Karpas-422 (cell line): Measurements from ENCODE around the gene CCDC172. TPM values are rescaled to one million over a fixed set of nuclear protein-coding genes. Genes with fewer than 3 reads are reported as not detected.
A peak's percentile ranks its signal among the peaks of the same experiment; 100 is the strongest.

ENCODE experiments used
- DNase-seq: peaks from one replicate; pipeline ENCODE4 v3.0.0-alpha.2; 2015
- H2AFZ ChIP-seq: fragments of 200-600 bp; sonication (generic); 2 replicates; pipeline ENCODE4 v1.6.1; 2014; ENCODE audit warnings: antibody characterized with exemption, low read length, mixed read lengths
- H3K27ac ChIP-seq: fragments of 200-600 bp; sonication (generic); 2 replicates; pipeline ENCODE4 v1.5.1; 2014; ENCODE audit warnings: mild to moderate bottlenecking, low read length, moderate library complexity
- H3K27me3 ChIP-seq: fragments of 200-600 bp; sonication (generic); 2 replicates; pipeline ENCODE4 v1.6.1; 2014; ENCODE audit warnings: low read length, mixed read lengths
- H3K36me3 ChIP-seq: fragments of 200-600 bp; sonication (generic); 2 replicates; pipeline ENCODE4 v1.6.1; 2014; ENCODE audit warnings: low read length, mixed read lengths; ENCODE audit not compliant: insufficient read depth
- H3K4me1 ChIP-seq: fragments of 200-600 bp; sonication (generic); 2 replicates; pipeline ENCODE4 v1.6.1; 2014; ENCODE audit warnings: mild to moderate bottlenecking, low read length, mixed read lengths
- H3K4me2 ChIP-seq: fragments of 200-600 bp; sonication (generic); 2 replicates; pipeline ENCODE4 v1.6.1; 2014; ENCODE audit warnings: low read length, low read depth, mild to moderate bottlenecking; ENCODE audit not compliant: poor library complexity, severe bottlenecking
- H3K4me3 ChIP-seq: fragments of 200-600 bp; sonication (generic); 2 replicates; pipeline ENCODE4 v1.5.1; 2014; ENCODE audit warnings: mild to moderate bottlenecking, antibody characterized with exemption, low read length, mixed read lengths
- H3K79me2 ChIP-seq: fragments of 200-600 bp; sonication (generic); 2 replicates; pipeline ENCODE4 v1.6.1; 2014; ENCODE audit warnings: mild to moderate bottlenecking, low read length, mixed read lengths
- H3K9ac ChIP-seq: fragments of 200-600 bp; sonication (generic); 2 replicates; pipeline ENCODE4 v1.6.0; 2014; ENCODE audit warnings: low read length
- H3K9me2 ChIP-seq: fragments of 200-600 bp; sonication (generic), shearing (Covaris generic); replicated peaks from 2 replicates; pipeline ENCODE4 v1.6.0; 2014; ENCODE audit warnings: mild to moderate bottlenecking, low read length, moderate library complexity; ENCODE audit not compliant: insufficient read depth
- H3K9me3 ChIP-seq: fragments of 300-700, 200-600 bp; sonication (generic); 2 replicates; pipeline ENCODE4 v1.6.1; 2014; ENCODE audit warnings: low read length, mixed read lengths
- H4K20me1 ChIP-seq: fragments of 200-600 bp; sonication (generic); 2 replicates; pipeline ENCODE4 v1.6.1; 2014; ENCODE audit warnings: mild to moderate bottlenecking, antibody characterized with exemption, low read length, low read depth; ENCODE audit not compliant: insufficient read depth
- total RNA-seq: library from RNA; depleted of rRNA; stranded (reverse); fragments of >200 nt; shearing (Covaris generic); gene quantifications from 2 replicates; pipeline ENCODE4 v1.2.3, GENCODE V29; 2014; ENCODE audit warnings: low replicate concordance; rRNA removed

Gene CCDC172
- total RNA-seq = not detected in 2 replicates

DNA sequence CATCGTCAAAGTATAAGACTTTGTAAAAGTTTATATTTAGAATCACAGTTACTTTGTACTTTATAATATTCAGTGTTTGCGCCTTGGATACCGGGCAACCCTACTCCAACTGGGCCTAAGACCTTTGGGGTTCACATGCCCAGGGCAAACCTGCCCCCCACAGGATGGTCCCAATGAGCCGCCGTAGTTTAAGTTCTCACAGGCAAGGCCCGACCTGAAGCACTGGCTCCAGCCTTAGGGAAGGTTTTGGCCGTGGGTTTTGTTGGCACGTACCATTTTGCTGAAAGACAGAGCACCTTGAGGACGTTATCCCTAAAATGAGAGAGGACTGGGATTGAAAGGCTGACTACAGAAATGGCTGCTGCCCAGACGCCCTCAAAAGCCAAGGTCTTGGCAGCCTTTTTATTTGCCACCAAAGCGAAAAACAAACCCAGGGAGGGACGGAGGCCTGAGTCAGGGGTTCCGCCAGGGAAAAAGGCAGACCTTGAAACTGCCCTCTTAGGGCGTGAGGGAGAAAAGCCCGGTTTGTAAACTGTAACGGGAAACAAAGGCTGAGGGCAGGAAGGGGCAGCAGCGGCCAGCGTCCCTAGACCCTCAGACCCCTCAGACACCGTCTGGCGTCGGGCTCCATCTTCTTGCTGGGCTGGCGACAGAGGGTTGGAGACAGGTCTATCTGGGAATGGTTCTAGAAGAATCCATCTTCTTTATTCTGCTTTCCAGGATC lies at the start of gene CCDC172:
TSS of gene CCDC172 (plus strand) at position 222 of the 724 bp plus-strand sequence. CDS start 564 bp downstream, outside the sequence.
- Histone ChIP-seq H3K9me3 (no peaks in the 10 kb centered on the region), H3K4me3 (no peak within 1 kb of the TSS), H3K4me1 (no peaks in the 10 kb centered on the region), H3K27me3 (no peaks in the 10 kb centered on the region), H3K9me2 (no peaks in the 10 kb centered on the region), H3K27ac (no peak within 1 kb of the TSS), H3K36me3 (no peaks in the 10 kb centered on the region), H3K9ac (no peak within 1 kb of the TSS), H2AFZ (no peak within 1 kb of the TSS), H4K20me1 (no peaks in the 10 kb centered on the region), H3K79me2 (no peaks in the 10 kb centered on the region), H3K4me2 (no peak within 1 kb of the TSS)
- DNase-seq = no peak

- Histone ChIP-seq H3K27ac (no peak overlapping the region), H3K27me3 (no peaks in the 10 kb centered on the region), H3K4me1 (no peaks in the 10 kb centered on the region), H3K9me3 (no peaks in the 10 kb centered on the region; the same call in 1 of the 2 replicates), H4K20me1 (no peaks in the 10 kb centered on the region), H3K36me3 (no peaks in the 10 kb centered on the region), H2AFZ (no peak overlapping the region), H3K4me3 (no peak overlapping the region), H3K9me2 (no peaks in the 10 kb centered on the region), H3K4me2 (no peak overlapping the region), H3K9ac (no peak overlapping the region), H3K79me2 (no peaks in the 10 kb centered on the region)
- DNase-seq = no peak
Measured at GRCh38 chr10:116276981-116277380, 47.3 kb upstream of the CCDC172 start.

GRCh38 chr10:116278846-116279245 lies 45.4 kb upstream of the CCDC172 start:
- H3K36me3 ChIP-seq = no peaks in the 10 kb centered on the region
- no peaks in the 10 kb centered on the region for H3K79me2 ChIP-seq
- H2AFZ ChIP-seq = no peak overlapping the region
- H3K27ac ChIP-seq = no peak overlapping the region
- no peaks in the 10 kb centered on the region for H4K20me1 ChIP-seq
- no peaks in the 10 kb centered on the region for H3K4me1 ChIP-seq
- H3K4me3 ChIP-seq = no peak overlapping the region
- H3K9me3 ChIP-seq = no peaks in the 10 kb centered on the region
- no peak overlapping the region for H3K4me2 ChIP-seq
- no peaks in the 10 kb centered on the region for H3K9me2 ChIP-seq
- no peak overlapping the region for H3K9ac ChIP-seq
- no peaks in the 10 kb centered on the region for H3K27me3 ChIP-seq
- DNase-seq = no peak

- no peaks in the 10 kb centered on the region for H3K4me1 ChIP-seq
- H3K27me3 ChIP-seq = no peaks in the 10 kb centered on the region
- no peak overlapping the region for H3K9ac ChIP-seq
- no peak overlapping the region for H3K4me3 ChIP-seq
- H3K79me2 ChIP-seq = no peaks in the 10 kb centered on the region
- no peaks in the 10 kb centered on the region for H3K9me3 ChIP-seq
- no peaks in the 10 kb centered on the region for H3K36me3 ChIP-seq
- no peak for DNase-seq
- no peak overlapping the region for H2AFZ ChIP-seq
- no peaks in the 10 kb centered on the region for H3K9me2 ChIP-seq
- no peaks in the 10 kb centered on the region for H4K20me1 ChIP-seq
- no peak overlapping the region for H3K27ac ChIP-seq
- no peak overlapping the region for H3K4me2 ChIP-seq
Measured at GRCh38 chr10:116281775-116282174, 42.5 kb upstream of the CCDC172 start.

DNA sequence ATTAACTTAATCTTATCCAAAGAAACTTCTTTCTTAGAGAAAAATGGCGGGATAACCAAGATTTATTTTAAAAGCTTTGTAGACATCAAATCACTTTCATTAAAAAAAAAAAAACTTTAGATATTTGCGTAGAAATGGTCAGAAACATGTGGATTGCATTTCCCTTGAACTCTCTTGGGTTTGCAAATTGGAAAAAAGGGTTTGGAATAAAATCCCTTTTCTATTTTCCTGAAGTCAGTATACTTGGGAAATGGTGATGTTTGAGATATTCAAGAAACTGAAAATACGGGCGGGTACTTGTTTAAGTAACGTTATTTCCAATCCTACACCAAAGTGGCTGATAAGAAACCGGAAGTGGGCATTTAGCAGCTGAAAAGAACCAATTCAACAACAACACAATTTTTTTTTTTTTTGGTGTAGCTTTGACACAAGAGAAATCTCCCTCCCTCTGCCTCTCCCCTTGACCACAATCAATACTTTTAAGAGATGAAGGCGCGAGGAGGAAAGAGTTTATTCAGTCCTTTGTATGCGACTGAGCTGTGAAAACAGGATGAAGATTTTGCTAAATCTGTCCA lies 37.5 kb upstream of the CCDC172 start:
- H2AFZ ChIP-seq = no peak overlapping the region
- no peak for DNase-seq
- no peaks in the 10 kb centered on the region for H3K79me2 ChIP-seq
- H3K9ac ChIP-seq = no peak overlapping the region
- no peaks in the 10 kb centered on the region for H3K36me3 ChIP-seq
- no peaks in the 10 kb centered on the region for H3K9me3 ChIP-seq
- no peaks in the 10 kb centered on the region for H4K20me1 ChIP-seq
- no peak overlapping the region for H3K4me3 ChIP-seq
- H3K4me2 ChIP-seq = no peak overlapping the region
- no peaks in the 10 kb centered on the region for H3K27me3 ChIP-seq
- H3K9me2 ChIP-seq = no peaks in the 10 kb centered on the region
- no peak overlapping the region for H3K27ac ChIP-seq
- H3K4me1 ChIP-seq = no peaks in the 10 kb centered on the region

- Histone ChIP-seq H4K20me1 (no peaks in the 10 kb centered on the region), H3K9me2 (no peaks in the 10 kb centered on the region), H2AFZ (no peak overlapping the region), H3K4me1 (no peaks in the 10 kb centered on the region), H3K79me2 (no peaks in the 10 kb centered on the region), H3K27me3 (no peaks in the 10 kb centered on the region), H3K27ac (no peak overlapping the region), H3K9me3 (no peaks in the 10 kb centered on the region), H3K4me3 (no peak overlapping the region), H3K36me3 (no peaks in the 10 kb centered on the region), H3K9ac (no peak overlapping the region), H3K4me2 (no peak overlapping the region)
- DNase-seq = peak; percentile 78
Measured at GRCh38 chr10:116287906-116288501, 36.2 kb upstream of the CCDC172 start.

- Histone ChIP-seq H4K20me1 (no peaks in the 10 kb centered on the region), H3K4me2 (no peak overlapping the region), H3K4me3 (no peak overlapping the region), H3K27ac (no peak overlapping the region), H3K27me3 (no peaks in the 10 kb centered on the region), H3K9me3 (no peaks in the 10 kb centered on the region), H3K9ac (no peak overlapping the region), H3K79me2 (no peaks in the 10 kb centered on the region), H3K4me1 (no peaks in the 10 kb centered on the region), H3K36me3 (no peaks in the 10 kb centered on the region), H2AFZ (no peak overlapping the region), H3K9me2 (no peaks in the 10 kb centered on the region)
- no peak for DNase-seq
Measured at GRCh38 chr10:116289652-116290051, 34.6 kb upstream of the CCDC172 start.

GRCh38 chr10:116292493-116292892 lies 31.8 kb upstream of the CCDC172 start:
- no peaks in the 10 kb centered on the region for H3K79me2 ChIP-seq
- H2AFZ ChIP-seq = no peak overlapping the region
- no peaks in the 10 kb centered on the region for H3K4me1 ChIP-seq
- no peak overlapping the region for H3K4me2 ChIP-seq
- no peak overlapping the region for H3K27ac ChIP-seq
- H3K9me2 ChIP-seq = no peaks in the 10 kb centered on the region
- H3K9ac ChIP-seq = no peak overlapping the region
- DNase-seq = no peak
- no peaks in the 10 kb centered on the region for H4K20me1 ChIP-seq
- H3K36me3 ChIP-seq = no peaks in the 10 kb centered on the region
- no peak overlapping the region for H3K4me3 ChIP-seq
- H3K9me3 ChIP-seq = no peaks in the 10 kb centered on the region
- H3K27me3 ChIP-seq = no peaks in the 10 kb centered on the region
